Activated naive CD4-positive, alpha-beta T cell treated with anti-CD3 and anti-CD28 coated beads, Interleukin-2, amount 50 U/mL, for 72 hours (primary cell): ENCODE data around the gene MRPS23. TPM values are rescaled to one million over a fixed set of nuclear protein-coding genes. Genes with fewer than 3 reads are reported as not detected.
A peak's percentile ranks its signal among the peaks of the same experiment; 100 is the strongest.

Experiments used
- ATAC-seq, 2 donors: fragments of 150-1000 bp; cut with Tn5 transposase; 2 replicates each; pipeline ENCODE4 v1.10.0; 2021; ENCODE audit warnings: mild to moderate bottlenecking in 2 of 2, moderate library complexity in 2 of 2
- DNase-seq, 2 donors: peaks; one replicate each; pipeline ENCODE4 v3.0.0; 2021 to 2022; ENCODE audit warnings: low spot score in 2 of 2
- H3K27ac Mint-ChIP-seq, 2 donors: one replicate each; pipeline ENCODE4 v1.8.0; 2022; ENCODE audit warnings: mild to moderate bottlenecking in 2 of 2, mixed read lengths in 2 of 2
- H3K36me3 Mint-ChIP-seq, 2 donors: one replicate each; pipeline ENCODE4 v1.8.0; 2022; ENCODE audit warnings: mixed read lengths in 2 of 2
- H3K9me3 Mint-ChIP-seq, 2 donors: one replicate each; pipeline ENCODE4 v1.8.0; 2022; ENCODE audit warnings: mixed read lengths in 2 of 2
- total RNA-seq, 2 donors: library from RNA; stranded (reverse); gene quantifications; one replicate each; pipeline ENCODE4 v1.2.3, GENCODE V29; 2022

The MRPS23 gene
- total RNA-seq, 2 donors from 2014 or later = 43.1 to 57.7 TPM

GRCh38 chr17:57885148-57885915 lies 35.5 kb upstream of the MRPS23 start:
- Mint-ChIP-seq H3K27ac (no peak overlapping the region), H3K36me3 (no peaks in the 10 kb centered on the region), H3K9me3 (no peaks in the 10 kb centered on the region)
- no peak for DNase-seq
- ATAC-seq = no peak

DNA sequence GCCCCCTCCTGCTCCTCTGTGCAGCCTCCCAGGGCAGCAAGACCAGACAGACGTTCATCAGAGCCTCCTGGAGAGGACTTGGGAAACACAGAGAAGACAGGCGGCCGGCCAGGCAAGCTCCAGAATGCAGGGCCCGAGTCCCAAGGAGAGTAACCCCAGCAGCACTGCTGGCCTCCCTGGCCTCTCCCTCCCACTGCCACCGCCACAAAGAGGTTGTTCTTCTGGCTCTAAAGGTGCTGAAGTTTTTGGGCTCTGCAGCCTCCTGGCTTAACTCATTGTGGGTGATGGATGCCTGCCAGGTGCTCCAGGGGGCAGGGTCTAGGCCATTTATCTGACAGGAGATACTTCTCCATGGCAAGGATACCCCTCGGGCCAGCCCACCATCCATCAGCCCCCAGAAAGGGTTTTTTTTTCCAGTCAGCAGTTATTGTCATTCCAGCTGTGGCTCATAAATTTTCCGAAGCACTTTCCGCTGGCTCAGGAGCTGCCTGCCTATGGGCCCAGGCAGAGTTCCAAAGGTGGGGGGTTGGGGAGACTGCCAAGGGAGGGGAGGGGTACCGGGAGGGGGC lies 32.0 kb upstream of the MRPS23 start:
- no peak for ATAC-seq
- no peaks in the 10 kb centered on the region for H3K36me3 Mint-ChIP-seq
- H3K9me3 Mint-ChIP-seq = no peaks in the 10 kb centered on the region
- no peak for DNase-seq
- no peak overlapping the region for H3K27ac Mint-ChIP-seq

DNA sequence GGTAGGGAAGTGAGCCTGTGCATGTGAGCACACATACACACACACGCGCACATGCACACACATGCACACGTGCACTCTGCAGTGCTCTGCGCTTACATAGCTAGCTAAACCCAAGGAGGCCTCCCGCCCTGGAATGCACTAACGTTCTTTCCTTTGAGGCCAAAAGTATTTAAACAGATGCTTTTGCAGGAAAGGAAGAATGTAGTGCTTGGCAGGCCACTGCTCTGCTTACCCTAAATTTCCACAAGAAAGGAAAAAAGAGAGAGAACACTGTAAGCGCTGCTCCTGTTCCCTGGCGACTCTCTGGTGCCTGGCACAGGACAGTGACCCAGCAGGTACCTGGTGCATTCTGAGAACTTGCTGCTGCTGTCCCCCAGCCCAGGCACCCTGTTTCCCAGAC lies 31.3 kb upstream of the MRPS23 start:
- Mint-ChIP-seq H3K9me3 (no peaks in the 10 kb centered on the region), H3K27ac (peak overlapping the region; percentile 14 to 55), H3K36me3 (no peaks in the 10 kb centered on the region)
- ATAC-seq (no peak), DNase-seq (no peak)

- DNase-seq (peak; percentile 32 to 69), ATAC-seq (peak; percentile 95 to 96)
- H3K27ac Mint-ChIP-seq = peak overlapping the region in 1 of 2 donors; percentile 55
- no peaks in the 10 kb centered on the region for H3K9me3 Mint-ChIP-seq
- no peaks in the 10 kb centered on the region for H3K36me3 Mint-ChIP-seq
Observed at GRCh38 chr17:57880086-57880456, 30.2 kb upstream of the MRPS23 start.

DNA sequence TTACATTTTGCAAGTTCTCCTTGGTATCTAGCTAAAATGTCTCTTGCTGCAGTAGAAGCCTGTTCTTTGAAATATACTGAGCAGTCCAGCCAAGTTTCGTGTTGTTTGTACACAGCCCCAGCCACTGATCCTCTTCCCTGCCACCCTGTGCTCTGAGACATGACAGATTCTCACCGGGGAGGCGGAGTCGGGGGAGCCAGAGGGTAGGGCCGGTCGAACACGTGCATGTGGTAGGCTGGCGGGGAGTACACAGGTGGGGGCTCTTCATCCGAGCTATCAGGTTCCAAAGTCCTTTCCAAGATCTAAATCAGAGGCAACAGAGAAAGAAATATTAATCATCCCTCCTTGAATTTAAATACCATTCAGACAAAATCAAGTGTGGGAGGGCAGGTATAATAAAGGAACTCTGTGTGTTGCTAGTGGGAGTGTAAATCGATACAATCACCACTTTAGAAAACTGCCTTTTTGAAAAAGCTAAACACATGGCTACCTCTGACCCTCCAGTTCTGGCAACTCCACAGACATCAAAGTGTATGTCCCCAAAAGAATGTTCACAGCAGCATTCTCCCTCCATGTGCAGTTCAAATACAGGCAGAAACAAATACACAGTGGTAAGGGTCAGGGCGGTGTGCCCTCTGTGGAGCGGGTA lies 29.7 kb upstream of the MRPS23 start:
- H3K27ac Mint-ChIP-seq = peak overlapping the region in 1 of 2 donors; percentile 53
- no peaks in the 10 kb centered on the region for H3K36me3 Mint-ChIP-seq

DNA sequence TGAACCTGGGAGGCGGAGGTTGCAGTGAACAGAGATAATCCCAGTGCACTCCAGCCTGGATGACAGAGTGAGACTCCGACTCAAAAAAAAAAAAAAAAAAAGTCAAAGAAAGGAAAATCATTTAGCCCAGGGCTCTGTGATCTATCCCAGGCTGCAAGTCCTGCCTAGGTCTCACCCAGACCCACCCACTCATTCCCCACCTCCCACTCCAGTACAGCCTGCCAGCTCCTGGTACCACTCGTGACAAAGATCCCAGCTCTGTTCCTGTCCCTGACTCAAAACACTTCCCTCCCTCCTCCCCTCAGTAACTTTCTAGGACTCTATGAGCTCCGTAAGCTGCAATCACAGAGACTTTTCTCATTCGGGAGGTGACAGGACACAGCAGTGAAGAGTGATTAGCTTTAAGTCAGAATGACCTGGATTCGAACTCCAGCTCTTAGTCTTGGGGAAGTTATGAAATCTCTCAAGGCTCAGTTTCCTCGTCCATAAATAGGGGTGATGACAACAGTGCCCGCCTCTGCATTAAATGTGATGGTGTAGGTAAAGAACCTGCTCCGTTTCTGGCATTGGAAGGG lies 28.0 kb upstream of the MRPS23 start:
- no peak for ATAC-seq
- H3K27ac Mint-ChIP-seq = no peak overlapping the region
- H3K36me3 Mint-ChIP-seq = no peaks in the 10 kb centered on the region
- H3K9me3 Mint-ChIP-seq = no peaks in the 10 kb centered on the region
- DNase-seq = no peak

More for the DNA sequence above, 29.7 kb upstream of the MRPS23 start:
- no peak for DNase-seq
- no peaks in the 10 kb centered on the region for H3K9me3 Mint-ChIP-seq
- ATAC-seq = no peak

DNA sequence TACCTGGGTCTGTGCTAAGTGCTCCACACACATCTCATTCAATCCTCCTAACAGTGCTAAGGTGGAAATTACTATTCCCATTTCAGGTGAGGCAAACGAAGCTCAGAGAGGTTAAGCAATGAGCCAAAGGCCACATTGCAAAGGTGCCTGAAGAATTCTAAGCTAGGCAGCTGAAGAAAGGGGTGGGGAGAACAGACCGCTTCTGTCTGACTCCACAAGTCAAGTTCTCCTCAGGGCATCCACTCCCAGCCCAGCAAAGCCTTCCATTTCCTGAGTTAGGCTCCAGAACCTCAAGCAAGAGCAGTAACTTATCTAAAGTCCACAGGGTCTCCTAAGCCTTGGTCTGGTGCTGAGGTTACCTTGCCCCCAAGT lies 27.0 kb upstream of the MRPS23 start:
- H3K9me3 Mint-ChIP-seq = no peaks in the 10 kb centered on the region
- no peak for ATAC-seq
- H3K27ac Mint-ChIP-seq = no peak overlapping the region
- no peaks in the 10 kb centered on the region for H3K36me3 Mint-ChIP-seq
- no peak for DNase-seq

DNA sequence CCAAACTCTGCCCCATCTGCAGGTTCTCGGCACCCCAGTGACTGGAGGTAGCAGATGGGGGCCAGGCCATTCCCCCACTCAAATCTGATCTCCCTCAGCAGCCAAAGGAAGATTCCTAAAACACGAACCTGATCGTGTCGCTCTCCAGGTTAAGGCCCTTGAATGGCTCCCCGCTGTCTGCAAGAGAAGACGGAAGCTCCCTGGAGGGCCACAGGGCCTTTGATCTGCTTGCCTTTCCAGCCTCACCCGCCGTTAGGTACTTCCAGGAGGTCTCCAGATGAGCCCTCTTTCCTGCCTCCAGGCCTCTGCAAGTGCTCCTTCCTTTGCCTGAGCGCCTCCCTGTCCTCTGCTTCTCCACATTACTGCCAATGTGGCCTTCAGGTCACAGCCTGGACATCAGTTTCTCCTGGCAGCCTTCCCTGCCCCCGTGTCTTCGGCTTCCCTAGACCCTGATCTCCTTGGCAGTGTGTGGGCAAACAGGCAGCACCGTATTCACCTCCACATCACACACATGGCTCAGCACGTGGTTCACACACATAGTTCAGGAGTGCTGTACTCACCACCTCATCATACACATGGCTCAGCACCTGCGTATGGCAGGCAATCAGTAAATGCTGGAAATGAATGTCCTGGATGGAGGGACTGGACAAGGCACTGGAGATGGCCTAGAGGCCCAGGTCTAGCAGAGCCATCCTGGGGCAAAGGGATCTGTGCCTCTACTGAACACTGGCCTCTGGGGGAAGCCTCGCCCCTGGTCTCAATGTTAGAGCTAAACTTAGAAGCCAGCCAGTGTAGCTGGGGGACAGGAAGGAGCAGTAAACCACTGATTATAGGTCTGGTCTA lies 26.4 kb upstream of the MRPS23 start:
- H3K9me3 Mint-ChIP-seq = no peaks in the 10 kb centered on the region
- no peak for DNase-seq
- no peak for ATAC-seq
- H3K27ac Mint-ChIP-seq = no peak overlapping the region
- no peaks in the 10 kb centered on the region for H3K36me3 Mint-ChIP-seq

- Mint-ChIP-seq H3K9me3 (no peaks in the 10 kb centered on the region), H3K27ac (no peak overlapping the region), H3K36me3 (no peaks in the 10 kb centered on the region)
- ATAC-seq (no peak), DNase-seq (no peak)
Observed at GRCh38 chr17:57875290-57876022, 25.6 kb upstream of the MRPS23 start.

DNA sequence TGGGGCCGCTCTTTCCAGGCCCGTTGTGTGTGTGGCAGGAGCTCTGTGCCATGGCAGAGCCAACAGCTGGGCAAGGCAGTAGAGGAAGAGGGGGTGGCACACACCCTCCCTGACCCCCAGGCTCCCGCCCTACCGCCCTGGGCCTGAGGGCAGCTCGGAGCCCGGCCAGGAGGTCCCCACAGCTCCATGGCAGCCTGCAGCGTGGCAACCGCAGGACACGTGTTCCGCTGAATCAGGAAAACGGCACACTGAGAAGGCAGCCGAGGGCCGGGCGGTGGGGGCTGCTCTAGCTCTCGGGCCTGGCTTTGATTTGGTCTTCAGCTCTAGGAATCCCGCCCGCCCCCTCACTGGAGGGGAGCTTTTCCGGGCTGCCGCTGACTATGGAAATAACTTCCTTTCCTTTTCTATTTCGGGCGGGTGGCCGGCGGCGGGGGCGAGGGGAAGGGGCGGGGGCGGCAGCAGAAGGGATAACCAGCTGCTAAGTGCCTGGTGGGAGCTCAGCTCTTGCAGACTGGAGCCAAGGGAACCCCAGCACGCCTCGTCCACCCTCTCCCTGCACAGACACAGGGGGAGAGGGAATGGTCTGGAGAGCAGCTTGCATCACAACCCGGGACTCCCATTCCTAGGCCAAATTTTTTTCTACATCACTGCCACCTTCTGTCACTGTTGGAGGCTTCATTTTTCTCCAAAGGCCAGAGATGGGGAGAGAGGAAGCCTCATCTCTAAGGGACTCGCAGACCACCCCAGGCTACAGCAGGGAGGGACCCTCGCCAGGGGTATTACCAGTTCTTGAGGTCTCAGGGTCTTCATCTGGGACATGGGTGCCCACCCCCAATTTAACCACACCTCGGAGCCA lies 24.8 kb upstream of the MRPS23 start:
- ATAC-seq (peak; percentile 46 to 80), DNase-seq (peak in 1 of 2 donors; percentile 29)
- no peaks in the 10 kb centered on the region for H3K36me3 Mint-ChIP-seq
- H3K9me3 Mint-ChIP-seq = no peaks in the 10 kb centered on the region
- H3K27ac Mint-ChIP-seq = no peak overlapping the region

DNA sequence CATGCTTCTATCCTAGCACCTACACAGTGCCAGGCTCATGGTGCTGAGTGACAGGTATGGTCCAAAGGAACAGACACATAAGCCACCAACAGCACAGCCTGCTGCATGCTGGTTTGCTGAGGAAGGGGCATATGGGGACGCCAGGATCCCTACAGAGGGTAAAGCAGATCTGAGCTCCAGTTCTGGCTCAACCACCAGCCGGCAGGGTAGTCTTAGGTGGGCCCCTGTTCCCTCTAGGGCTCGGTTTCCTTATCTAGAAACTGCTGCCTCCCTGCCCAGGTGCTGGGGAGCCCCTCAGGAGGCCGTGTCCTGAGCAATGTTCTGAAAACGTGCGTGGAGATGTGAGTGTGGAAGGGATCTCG lies 24.2 kb upstream of the MRPS23 start:
- H3K36me3 Mint-ChIP-seq = no peaks in the 10 kb centered on the region
- no peak for DNase-seq
- H3K9me3 Mint-ChIP-seq = no peaks in the 10 kb centered on the region
- H3K27ac Mint-ChIP-seq = no peak overlapping the region
- ATAC-seq = no peak

DNA sequence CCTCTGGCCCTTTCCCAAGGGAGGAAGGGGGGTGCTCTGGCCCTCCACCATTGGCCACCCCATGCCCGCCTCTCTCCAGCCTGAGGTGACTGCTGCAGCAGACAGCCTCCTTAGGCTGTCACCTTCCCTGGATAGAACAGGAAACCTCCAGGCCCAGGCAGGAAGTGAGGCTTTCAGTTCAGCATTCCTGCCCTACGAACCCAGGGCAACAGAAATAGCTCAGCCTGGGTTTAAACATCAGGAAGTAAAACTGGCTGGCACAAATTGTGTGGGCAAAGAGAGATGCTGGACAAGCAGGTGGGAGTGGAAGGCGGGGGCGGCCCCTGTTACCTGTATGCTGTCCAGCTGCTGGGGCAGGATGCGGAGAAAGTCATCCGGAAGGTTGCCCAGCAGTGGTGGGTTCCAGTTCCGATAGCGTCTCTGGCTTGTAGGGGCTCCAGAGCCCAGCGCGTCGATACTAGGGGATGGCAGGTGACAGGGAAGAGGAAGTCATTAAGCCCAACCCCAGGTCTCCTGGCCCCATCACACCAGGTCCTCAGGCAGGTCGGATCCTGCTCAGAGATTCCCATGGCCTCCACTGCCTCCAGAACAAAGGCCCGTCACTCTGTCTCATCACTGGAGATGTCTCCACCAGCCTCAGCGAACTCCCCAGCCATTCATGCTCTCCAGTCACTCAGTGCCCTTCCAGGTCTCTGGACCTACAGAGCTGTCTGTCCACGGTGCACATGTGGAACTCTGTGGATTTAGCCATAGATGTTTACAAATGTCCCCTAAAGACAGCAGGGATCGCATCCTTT lies 23.6 kb upstream of the MRPS23 start:
- no peak for ATAC-seq
- no peaks in the 10 kb centered on the region for H3K9me3 Mint-ChIP-seq
- H3K36me3 Mint-ChIP-seq = no peaks in the 10 kb centered on the region
- H3K27ac Mint-ChIP-seq = no peak overlapping the region
- no peak for DNase-seq

GRCh38 chr17:57872536-57872935 lies 22.7 kb upstream of the MRPS23 start:
- H3K36me3 Mint-ChIP-seq = no peaks in the 10 kb centered on the region
- ATAC-seq (no peak), DNase-seq (no peak)
- H3K27ac Mint-ChIP-seq = no peak overlapping the region
- H3K9me3 Mint-ChIP-seq = no peaks in the 10 kb centered on the region

- no peak overlapping the region for H3K27ac Mint-ChIP-seq
- H3K36me3 Mint-ChIP-seq = no peaks in the 10 kb centered on the region
- ATAC-seq = no peak
- no peaks in the 10 kb centered on the region for H3K9me3 Mint-ChIP-seq
- DNase-seq = no peak
Observed at GRCh38 chr17:57871863-57872262, 22.0 kb upstream of the MRPS23 start.

DNA sequence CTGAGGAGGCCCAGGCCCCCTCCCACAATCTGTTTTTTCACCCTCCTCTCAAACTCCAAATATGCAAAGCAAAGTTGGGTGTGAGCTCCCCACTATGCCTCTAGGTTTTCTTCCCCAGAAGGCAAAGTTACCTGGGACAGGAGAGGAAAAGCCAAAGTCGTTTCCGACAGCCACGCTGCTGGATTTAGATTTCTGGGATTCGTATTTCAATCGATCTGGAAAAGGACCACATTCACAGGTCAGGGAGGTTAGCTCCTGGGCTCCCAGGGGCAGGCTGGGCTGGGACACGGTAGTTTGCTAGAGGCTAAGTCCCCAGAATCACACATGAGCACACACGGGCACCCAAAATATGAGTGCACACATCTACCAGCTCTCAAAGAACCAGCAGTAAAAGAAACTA lies 21.3 kb upstream of the MRPS23 start:
- ATAC-seq (no peak), DNase-seq (no peak)
- H3K36me3 Mint-ChIP-seq = no peaks in the 10 kb centered on the region
- no peaks in the 10 kb centered on the region for H3K9me3 Mint-ChIP-seq
- H3K27ac Mint-ChIP-seq = no peak overlapping the region
